ENCODE results near the gene DENND4C.
"Not testable (repeated sequence)": the region's sequence is repeated elsewhere in the genome, so short reads cannot be mapped to it uniquely, and the experiment has no call there.

Gene DENND4C

GRCh38 chr9:19266778-19267384, 36.4 kb downstream of the DENND4C start:
- DNase-seq (ENCODE audit: low spot score), result not testable (repeated sequence)

- no peak for DNase-seq (ENCODE audit: low spot score)
These were observed 39.1 kb downstream of the DENND4C start for GRCh38 chr9:19269582-19269981.

GRCh38 chr9:19270421-19270949, 40.0 kb downstream of the DENND4C start:
- DNase-seq (ENCODE audit: low spot score), result no peak

- no peak for DNase-seq (ENCODE audit: low spot score)
These were observed 40.6 kb downstream of the DENND4C start for GRCh38 chr9:19271081-19271480.

GRCh38 chr9:19281801-19282200, 51.3 kb downstream of the DENND4C start:
- no peak for DNase-seq (ENCODE audit: low spot score)

GRCh38 chr9:19283072-19283710, 52.7 kb downstream of the DENND4C start:
- no peak for DNase-seq (ENCODE audit: low spot score)

GRCh38 chr9:19284729-19285128, 54.2 kb downstream of the DENND4C start:
- DNase-seq (ENCODE audit: low spot score), result no peak

GRCh38 chr9:19286634-19287188, 56.2 kb downstream of the DENND4C start:
- no peak for DNase-seq (ENCODE audit: low spot score)

GRCh38 chr9:19288081-19288480, 57.6 kb downstream of the DENND4C start:
- DNase-seq (ENCODE audit: low spot score), result no peak

- no peak for DNase-seq (ENCODE audit: low spot score)
These were observed 59.6 kb downstream of the DENND4C start for GRCh38 chr9:19290103-19290502.

- DNase-seq (ENCODE audit: low spot score), result no peak
These were observed 63.7 kb downstream of the DENND4C start for GRCh38 chr9:19294219-19294618.

- DNase-seq (ENCODE audit: low spot score), result no peak
These were observed 68.0 kb downstream of the DENND4C start for GRCh38 chr9:19298436-19299000.

GRCh38 chr9:19303216-19303615, 72.7 kb downstream of the DENND4C start:
- no peak for DNase-seq (ENCODE audit: low spot score)

GRCh38 chr9:19306568-19306967, 76.1 kb downstream of the DENND4C start:
- DNase-seq (ENCODE audit: low spot score), result no peak

- no peak for DNase-seq (ENCODE audit: low spot score)
These were observed 79.8 kb downstream of the DENND4C start for GRCh38 chr9:19310246-19310645.

- no peak for DNase-seq (ENCODE audit: low spot score)
These were observed 83.1 kb downstream of the DENND4C start for GRCh38 chr9:19313573-19313972.

- DNase-seq (ENCODE audit: low spot score), result no peak
These were observed 90.0 kb downstream of the DENND4C start for GRCh38 chr9:19320495-19320894.

- no peak for DNase-seq (ENCODE audit: low spot score)
These were observed 101.4 kb downstream of the DENND4C start for GRCh38 chr9:19331877-19332276.

GRCh38 chr9:19336166-19336565, 105.7 kb downstream of the DENND4C start:
- DNase-seq (ENCODE audit: low spot score), result no peak

- no peak for DNase-seq (ENCODE audit: low spot score)
These were observed 112.5 kb downstream of the DENND4C start for GRCh38 chr9:19342947-19343346.

GRCh38 chr9:19358701-19359100, 128.2 kb downstream of the DENND4C start:
- DNase-seq (ENCODE audit: low spot score), result no peak

GRCh38 chr9:19369107-19369506, 138.6 kb downstream of the DENND4C start:
- no peak for DNase-seq (ENCODE audit: low spot score)

- peak; percentile 29 for DNase-seq (ENCODE audit: low spot score)
These were observed 141.4 kb downstream of the DENND4C start for GRCh38 chr9:19371942-19372341.

All from SW480 (cell line).